ENCODE results near the gene PDPK1.

DNA sequence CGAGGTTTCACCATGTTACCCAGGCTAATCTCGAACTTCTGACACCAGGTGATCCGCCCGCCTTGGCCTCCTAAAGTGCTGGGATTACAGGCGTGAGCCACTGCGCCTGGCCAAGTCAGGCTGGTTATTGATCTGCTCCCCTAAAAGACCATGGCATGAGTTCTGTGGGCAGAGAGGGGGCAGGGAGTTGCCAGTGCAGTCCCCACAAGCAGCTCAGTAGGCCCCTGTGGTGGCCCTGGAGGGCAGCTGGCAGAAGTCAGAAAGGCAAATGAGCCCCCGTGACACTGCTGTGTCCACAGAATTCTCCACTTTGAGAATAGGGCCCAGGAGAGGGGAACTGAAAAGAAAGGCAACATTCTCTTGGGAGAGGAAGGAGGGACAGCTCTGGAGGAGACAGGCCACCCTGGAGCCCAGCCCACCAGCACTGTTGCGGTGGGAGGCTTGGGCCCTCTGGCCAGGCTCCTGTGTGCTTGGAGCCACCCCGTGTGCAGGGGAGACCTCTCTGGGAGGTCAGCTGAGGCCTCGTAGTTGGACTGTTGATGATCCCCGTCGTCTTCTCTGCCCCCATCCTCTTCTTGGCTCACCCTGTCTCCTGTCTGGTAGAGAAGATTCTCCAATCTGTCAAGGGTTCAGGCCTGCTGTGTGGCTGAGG lies 19.7 kb upstream of the PDPK1 start:
- TF ChIP-seq, protein P1, sequence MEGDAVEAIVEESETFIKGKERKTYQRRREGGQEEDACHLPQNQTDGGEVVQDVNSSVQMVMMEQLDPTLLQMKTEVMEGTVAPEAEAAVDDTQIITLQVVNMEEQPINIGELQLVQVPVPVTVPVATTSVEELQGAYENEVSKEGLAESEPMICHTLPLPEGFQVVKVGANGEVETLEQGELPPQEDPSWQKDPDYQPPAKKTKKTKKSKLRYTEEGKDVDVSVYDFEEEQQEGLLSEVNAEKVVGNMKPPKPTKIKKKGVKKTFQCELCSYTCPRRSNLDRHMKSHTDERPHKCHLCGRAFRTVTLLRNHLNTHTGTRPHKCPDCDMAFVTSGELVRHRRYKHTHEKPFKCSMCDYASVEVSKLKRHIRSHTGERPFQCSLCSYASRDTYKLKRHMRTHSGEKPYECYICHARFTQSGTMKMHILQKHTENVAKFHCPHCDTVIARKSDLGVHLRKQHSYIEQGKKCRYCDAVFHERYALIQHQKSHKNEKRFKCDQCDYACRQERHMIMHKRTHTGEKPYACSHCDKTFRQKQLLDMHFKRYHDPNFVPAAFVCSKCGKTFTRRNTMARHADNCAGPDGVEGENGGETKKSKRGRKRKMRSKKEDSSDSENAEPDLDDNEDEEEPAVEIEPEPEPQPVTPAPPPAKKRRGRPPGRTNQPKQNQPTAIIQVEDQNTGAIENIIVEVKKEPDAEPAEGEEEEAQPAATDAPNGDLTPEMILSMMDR (IDR thresholded peaks at IDR 0.05 in 4 of 5, conservative IDR thresholded peaks at IDR 0.05 in 1 of 5) = no peak
- no peak for TF ChIP-seq POLR2A (IDR thresholded peaks at IDR 0.05)

All from gastrocnemius medialis (tissue), 4 donors.